GM18526 (cell line): ENCODE results near the gene CACNB2.

Experiments used
- POLR2A ChIP-seq: IDR thresholded peaks from 3 replicates; pipeline ENCODE4 v1.6.1; 2011; ENCODE audit not compliant: insufficient read length; ENCODE audit errors: extremely low read depth

CACNB2 gene

GRCh38 chr10:18323916-18324315, 183.7 kb downstream of the CACNB2 start:
- no peak for TF ChIP-seq POLR2A

GRCh38 chr10:18325410-18325809, 185.2 kb downstream of the CACNB2 start:
- no peak for TF ChIP-seq POLR2A

GRCh38 chr10:18325889-18326531, 185.8 kb downstream of the CACNB2 start:
- no peak for TF ChIP-seq POLR2A

- no peak for TF ChIP-seq POLR2A
These were observed 188.7 kb downstream of the CACNB2 start for GRCh38 chr10:18328941-18329340.

GRCh38 chr10:18332048-18332447, 191.8 kb downstream of the CACNB2 start:
- no peak for TF ChIP-seq POLR2A

GRCh38 chr10:18332484-18332883, 192.3 kb downstream of the CACNB2 start:
- TF ChIP-seq POLR2A = no peak

GRCh38 chr10:18333621-18334020, 193.4 kb downstream of the CACNB2 start:
- no peak for TF ChIP-seq POLR2A

GRCh38 chr10:18334116-18334867, 194.1 kb downstream of the CACNB2 start:
- TF ChIP-seq POLR2A = no peak

GRCh38 chr10:18340496-18341051, 200.3 kb downstream of the CACNB2 start:
- TF ChIP-seq POLR2A = no peak

- no peak for TF ChIP-seq POLR2A
These were observed 200.8 kb downstream of the CACNB2 start for GRCh38 chr10:18341055-18341454.

GRCh38 chr10:18343573-18343972, 203.3 kb downstream of the CACNB2 start:
- TF ChIP-seq POLR2A = no peak

GRCh38 chr10:18345308-18345707, 205.1 kb downstream of the CACNB2 start:
- no peak for TF ChIP-seq POLR2A

- no peak for TF ChIP-seq POLR2A
These were observed 210.1 kb downstream of the CACNB2 start for GRCh38 chr10:18350340-18350739.

- no peak for TF ChIP-seq POLR2A
These were observed 211.2 kb downstream of the CACNB2 start for GRCh38 chr10:18351421-18351820.

- no peak for TF ChIP-seq POLR2A
These were observed 212.0 kb downstream of the CACNB2 start for GRCh38 chr10:18352175-18352574.

GRCh38 chr10:18359812-18360211, 219.6 kb downstream of the CACNB2 start:
- TF ChIP-seq POLR2A = no peak
